ENCODE results near the gene ARHGEF17.

ARHGEF17 gene

GRCh38 chr11:73414977-73415651, 107.0 kb downstream of the ARHGEF17 start:
- no peak for DNase-seq

GRCh38 chr11:73415854-73416615, 108.0 kb downstream of the ARHGEF17 start:
- DNase-seq, result no peak

- DNase-seq, result no peak
These were observed 108.7 kb downstream of the ARHGEF17 start for GRCh38 chr11:73416786-73417185.
